LNCaP clone FGC (cell line): ENCODE data around the gene SLC8A1.

Experiments used
- DNase-seq: peaks from one replicate; pipeline ENCODE4 v3.0.0-alpha.2; 2011; ENCODE audit warnings: low read depth
- H3K4me3 ChIP-seq: 2 replicates; pipeline ENCODE4 v1.5.1; 2011; ENCODE audit warnings: mild to moderate bottlenecking, low read depth, low read length, control low read depth
- CTCF ChIP-seq: IDR thresholded peaks from 2 replicates; pipeline ENCODE4 v1.5.1; 2012; ENCODE audit warnings: mild to moderate bottlenecking; ENCODE audit not compliant: control insufficient read depth, insufficient read depth; ENCODE audit errors: extremely low read depth

The SLC8A1 gene

GRCh38 chr2:40279482-40279881, 172.4 kb downstream of the SLC8A1 start:
- H3K4me3 ChIP-seq: no peak overlapping the region
- no peak for TF ChIP-seq CTCF
- no peak for DNase-seq

GRCh38 chr2:40279001-40279400, 172.9 kb downstream of the SLC8A1 start:
- TF ChIP-seq CTCF: no peak
- H3K4me3 ChIP-seq: no peak overlapping the region
- no peak for DNase-seq

- DNase-seq: no peak
- no peak overlapping the region for H3K4me3 ChIP-seq
- no peak for TF ChIP-seq CTCF
Observed at GRCh38 chr2:40276076-40276475, 175.8 kb downstream of the SLC8A1 start.

- DNase-seq: no peak
- H3K4me3 ChIP-seq: no peak overlapping the region
- no peak for TF ChIP-seq CTCF
Observed at GRCh38 chr2:40274270-40274669, 177.6 kb downstream of the SLC8A1 start.

- no peak overlapping the region for H3K4me3 ChIP-seq
- no peak for DNase-seq
- no peak for TF ChIP-seq CTCF
Observed at GRCh38 chr2:40273734-40274182, 178.1 kb downstream of the SLC8A1 start.

GRCh38 chr2:40271094-40271493, 180.8 kb downstream of the SLC8A1 start:
- no peak for TF ChIP-seq CTCF
- DNase-seq: no peak
- H3K4me3 ChIP-seq: no peak overlapping the region

- H3K4me3 ChIP-seq: no peak overlapping the region
- DNase-seq: no peak
- TF ChIP-seq CTCF: no peak
Observed at GRCh38 chr2:40270372-40270771, 181.5 kb downstream of the SLC8A1 start.
